GM23248 (cell line): ENCODE measurements around the gene CFAP65. TPM values are rescaled to one million over a fixed set of nuclear protein-coding genes. Genes with fewer than 3 reads are reported as not detected.

Experiments used
- DNase-seq: peaks from one replicate; pipeline ENCODE4 v3.0.0-alpha.2; 2015
- H2AFZ ChIP-seq: fragments of 200-600 bp; sonication (generic); 2 replicates; pipeline ENCODE4 v1.6.1; 2016; ENCODE audit warnings: antibody characterized with exemption
- H3F3A ChIP-seq: fragments of 200-600 bp; sonication (generic); 2 replicates; pipeline ENCODE4 v1.6.1; 2016; ENCODE audit warnings: mild to moderate bottlenecking, antibody characterized with exemption, mixed run types; ENCODE audit not compliant: insufficient read depth
- H3K27ac ChIP-seq: fragments of 200-600 bp; sonication (generic); 2 replicates; pipeline ENCODE4 v1.5.1; 2016; ENCODE audit warnings: mild to moderate bottlenecking
- H3K27me3 ChIP-seq: fragments of 200-600 bp; sonication (generic); replicated peaks from 2 replicates; pipeline ENCODE4 v1.6.1; 2016; ENCODE audit warnings: mild to moderate bottlenecking; ENCODE audit not compliant: insufficient read depth
- H3K36me3 ChIP-seq: fragments of 200-600 bp; sonication (generic); 2 replicates; pipeline ENCODE4 v1.6.1; 2016; ENCODE audit warnings: low read depth, mild to moderate bottlenecking
- H3K4me1 ChIP-seq: fragments of 200-600 bp; sonication (generic); 2 replicates; pipeline ENCODE4 v1.6.1; 2016; ENCODE audit warnings: mild to moderate bottlenecking; ENCODE audit not compliant: insufficient read depth
- H3K4me2 ChIP-seq: fragments of 200-600 bp; sonication (generic); one replicate; pipeline ENCODE4 v1.6.1; 2016; ENCODE audit warnings: mild to moderate bottlenecking; ENCODE audit not compliant: unreplicated experiment
- H3K4me3 ChIP-seq: fragments of 200-600 bp; sonication (generic); 2 replicates; pipeline ENCODE4 v1.5.1; 2016; ENCODE audit warnings: mild to moderate bottlenecking
- H3K79me2 ChIP-seq: fragments of 200-600 bp; sonication (generic); 2 replicates; pipeline ENCODE4 v1.6.1; 2016; ENCODE audit warnings: mild to moderate bottlenecking; ENCODE audit not compliant: insufficient read depth
- H3K9ac ChIP-seq: fragments of 200-600 bp; sonication (generic); 2 replicates; pipeline ENCODE4 v1.6.1; 2016; ENCODE audit warnings: mild to moderate bottlenecking
- H3K9me2 ChIP-seq: fragments of 200-600 bp; sonication (generic); 2 replicates; pipeline ENCODE4 v1.6.1; 2016; ENCODE audit warnings: mixed run types, mild to moderate bottlenecking, moderate library complexity; ENCODE audit not compliant: insufficient read depth
- H3K9me3 ChIP-seq: fragments of 200-600 bp; sonication (generic); one replicate; pipeline ENCODE4 v1.6.1; 2017; ENCODE audit warnings: low read depth
- H4K20me1 ChIP-seq: fragments of 200-600 bp; sonication (generic); 2 replicates; pipeline ENCODE4 v1.6.0; 2016; ENCODE audit not compliant: insufficient read depth
- EZH2 ChIP-seq: fragments of 200-600 bp; sonication (generic); IDR thresholded peaks from 2 replicates; pipeline ENCODE4 v1.6.1; 2018; ENCODE audit warnings: antibody characterized with exemption, mild to moderate bottlenecking; ENCODE audit not compliant: insufficient read depth, poor library complexity, severe bottlenecking
- EZH2phosphoT487 ChIP-seq: fragments of 200-600 bp; sonication (generic); IDR thresholded peaks from 2 replicates; pipeline ENCODE4 v1.6.1; 2018; ENCODE audit warnings: antibody characterized with exemption, moderate library complexity, mild to moderate bottlenecking, low read depth; ENCODE audit not compliant: insufficient read depth
- WGBS, 2 experiments: methylation state at CpG; one replicate each; pipeline ENCODE4 v1.1.6; 2015 to 2017; ENCODE audit warnings: low lambda C conversion rate in 2 of 2, low coverage in 1 of 2; ENCODE audit errors: missing lambda C conversion rate in 2 of 2; 5-methylcytosine and 5-hydroxymethylcytosine counted together
- in situ Hi-C: fragments of 300-500 bp; cut with MboI; formaldehyde crosslinking; loops from 2 replicates; pipeline ENCODE4 v1.15.0; 2020
- polyA plus RNA-seq: library from polyadenylated mRNA; unstranded; fragments of >200 nt; fragmentation: Nextera tagmentation; extraction: Ambion mirVana; gene quantifications from 2 replicates; pipeline ENCODE4 v1.2.1, GENCODE V29; 2016
- total RNA-seq: library from RNA; depleted of rRNA; stranded (reverse); fragments of >200 nt; shearing (Covaris generic); gene quantifications from 2 replicates; pipeline ENCODE4 v1.2.3, GENCODE V29; 2014

CFAP65 gene
- total and polyA plus RNA-seq, 2 experiments from 2014 or later, result 0.08 TPM; not detected in 1

DNA sequence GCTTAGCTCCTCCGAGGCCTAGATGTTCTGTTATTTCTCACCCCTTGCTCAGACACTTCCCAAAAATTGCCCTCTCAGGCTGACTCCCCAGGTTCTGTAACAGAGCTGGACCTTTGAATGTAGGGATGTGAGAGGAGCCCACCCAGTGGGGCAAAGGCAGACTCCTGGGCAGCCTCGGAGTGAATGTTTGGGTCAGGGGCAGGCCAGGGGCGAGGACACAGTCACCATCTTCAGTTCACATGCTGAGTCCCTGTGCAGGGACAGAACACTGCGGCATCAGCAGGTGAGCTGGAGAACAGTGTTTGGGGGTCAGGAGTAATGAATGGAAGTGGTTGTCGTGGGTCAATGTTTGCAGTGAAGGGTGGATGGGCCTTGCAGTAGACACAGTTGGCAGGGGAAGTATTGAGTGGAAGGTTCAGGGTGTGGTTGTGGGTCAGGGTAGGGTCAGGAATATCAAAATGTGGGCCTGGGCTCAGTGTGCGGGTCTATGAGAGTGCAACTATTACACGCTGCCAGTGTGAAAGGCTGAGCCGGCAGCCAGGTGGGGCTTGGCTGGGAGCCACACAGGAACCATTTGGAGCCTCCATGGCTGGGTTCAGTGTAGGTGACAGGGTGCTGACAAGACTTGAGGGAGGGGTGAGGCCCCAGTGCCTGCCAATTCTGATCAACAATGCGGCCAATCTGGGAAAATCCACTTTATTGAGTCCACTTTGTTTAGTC is 15.0 kb upstream of the CFAP65 start:
- H2AFZ ChIP-seq, result no peak overlapping the region
- DNase-seq, result no peak
- H4K20me1 ChIP-seq, result no peaks in the 10 kb centered on the region
- in situ Hi-C loops, result no loop called here
- H3K9ac ChIP-seq, result no peak overlapping the region
- H3K4me1 ChIP-seq, result peaks cover 6% of the 10 kb centered on the region; the same call in 1 of the 2 replicates
- H3K9me2 ChIP-seq, result no peaks in the 10 kb centered on the region
- no peak overlapping the region for H3K4me3 ChIP-seq
- H3K9me3 ChIP-seq, result no peaks in the 10 kb centered on the region
- no peaks in the 10 kb centered on the region for H3F3A ChIP-seq
- H3K79me2 ChIP-seq, result no peaks in the 10 kb centered on the region
- 47 to 48% methylated on average over 9 of the region's 9 CpGs for WGBS, 2 experiments
- no peak overlapping the region for H3K27ac ChIP-seq
- H3K4me2 ChIP-seq, result no peak overlapping the region
- H3K36me3 ChIP-seq, result no peaks in the 10 kb centered on the region
- peaks cover 62% of the 10 kb centered on the region for H3K27me3 ChIP-seq
- TF ChIP-seq EZH2phosphoT487, result no peak
- TF ChIP-seq EZH2, result no peak

- TF ChIP-seq EZH2 (no peak), EZH2phosphoT487 (no peak)
- Histone ChIP-seq H3K4me2 (no peak overlapping the region), H3K9me3 (no peaks in the 10 kb centered on the region), H3K4me1 (peaks cover 6% of the 10 kb centered on the region; the same call in 1 of the 2 replicates), H2AFZ (no peak overlapping the region), H3K27me3 (peaks cover 62% of the 10 kb centered on the region), H3K79me2 (no peaks in the 10 kb centered on the region), H4K20me1 (no peaks in the 10 kb centered on the region), H3K9me2 (no peaks in the 10 kb centered on the region), H3K36me3 (no peaks in the 10 kb centered on the region), H3K9ac (no peak overlapping the region), H3F3A (no peaks in the 10 kb centered on the region), H3K27ac (no peak overlapping the region), H3K4me3 (no peak overlapping the region)
- DNase-seq, result no peak
- WGBS, 2 experiments, result 68 to 69% methylated on average over 40 to 43 of the region's 43 CpGs
- in situ Hi-C loops, result no loop called here
Observed at GRCh38 chr2:219054956-219055903, 13.9 kb upstream of the CFAP65 start.

- DNase-seq, result no peak
- no peak overlapping the region for H3K4me3 ChIP-seq
- in situ Hi-C loops, result no loop called here
- no peaks in the 10 kb centered on the region for H3K4me1 ChIP-seq
- no peaks in the 10 kb centered on the region for H3K36me3 ChIP-seq
- H2AFZ ChIP-seq, result no peak overlapping the region
- H3K9me3 ChIP-seq, result no peaks in the 10 kb centered on the region
- peaks cover 35% of the 10 kb centered on the region for H3K27me3 ChIP-seq
- no peak overlapping the region for H3K4me2 ChIP-seq
- no peaks in the 10 kb centered on the region for H3K79me2 ChIP-seq
- H3K9ac ChIP-seq, result no peak overlapping the region
- no peaks in the 10 kb centered on the region for H4K20me1 ChIP-seq
- no peak for TF ChIP-seq EZH2
- no peak for TF ChIP-seq EZH2phosphoT487
- no peaks in the 10 kb centered on the region for H3K9me2 ChIP-seq
- H3K27ac ChIP-seq, result no peak overlapping the region
- WGBS, 2 experiments, result 28 to 39% methylated on average over 6 of the region's 6 CpGs
- H3F3A ChIP-seq, result no peaks in the 10 kb centered on the region
Observed at GRCh38 chr2:219049282-219049681, 8.0 kb upstream of the CFAP65 start.

GRCh38 chr2:219045937-219046550 is 4.7 kb upstream of the CFAP65 start:
- H3K4me2 ChIP-seq, result no peak overlapping the region
- no peaks in the 10 kb centered on the region for H3F3A ChIP-seq
- no peaks in the 10 kb centered on the region for H3K4me1 ChIP-seq
- H3K9me2 ChIP-seq, result no peaks in the 10 kb centered on the region
- no peak overlapping the region for H3K9ac ChIP-seq
- H4K20me1 ChIP-seq, result no peaks in the 10 kb centered on the region
- H3K27ac ChIP-seq, result no peak overlapping the region
- H2AFZ ChIP-seq, result no peak overlapping the region
- H3K27me3 ChIP-seq, result peaks cover 40% of the 10 kb centered on the region
- H3K4me3 ChIP-seq, result no peak overlapping the region
- peak; percentile 55 for DNase-seq
- H3K9me3 ChIP-seq, result no peaks in the 10 kb centered on the region
- H3K79me2 ChIP-seq, result no peaks in the 10 kb centered on the region
- TF ChIP-seq EZH2phosphoT487 (no peak), EZH2 (no peak)
- 6 to 8% methylated on average over 6 of the region's 6 CpGs for WGBS, 2 experiments
- no peaks in the 10 kb centered on the region for H3K36me3 ChIP-seq
- in situ Hi-C loops, result no loop called here
